GM12878 (cell line): ENCODE data around the gene ARL6IP5. TPM values are rescaled to one million over a fixed set of nuclear protein-coding genes. Genes with fewer than 3 reads are reported as not detected.
A peak's percentile ranks its signal among the peaks of the same experiment; 100 is the strongest.

Experiments
- ATAC-seq: fragments of 200-7000 bp; cut with Tn5 transposase; 3 replicates; pipeline ENCODE4 v1.9.1; 2020; ENCODE audit warnings: mild to moderate bottlenecking, moderate library complexity
- BruUV-seq: library from RNA; stranded (reverse); fragments of 400-500 nt; replicated peaks from 2 replicates; lab custom pipeline; 2021; lab: Mats Ljungman, UMichigan
- CTCF ChIA-PET: fragments of 300-600 bp; sonication (Branson Sonifier 250); formaldehyde crosslinking; extraction: SDS; loops from one replicate; lab custom pipeline; 2021; ENCODE audit warnings: inconsistent platforms; lab: Yijun Ruan, JAX
- POLR2A ChIA-PET: fragments of 350-600 bp; formaldehyde crosslinking; extraction: SDS; loops from one replicate; lab custom pipeline; 2021; ENCODE audit warnings: inconsistent platforms; lab: Charles Lee
- RAD21 ChIA-PET: fragments of 300-600 bp; sonication (Branson Sonifier 250); formaldehyde crosslinking; loops from one replicate; lab custom pipeline; 2023; ENCODE audit warnings: antibody characterized with exemption; ENCODE audit not compliant: unreplicated experiment; lab: Charles Lee
- SMC1A ChIA-PET: fragments of 300-600 bp; sonication (Branson Sonifier 250); formaldehyde crosslinking; loops from one replicate; lab custom pipeline; 2023; ENCODE audit not compliant: unreplicated experiment, uncharacterized antibody; lab: Charles Lee
- DNase-seq: peaks from one replicate; pipeline ENCODE4 v3.0.0-alpha.2; 2011; ENCODE audit warnings: low read depth, low spot score
- FAIRE-seq: peaks from 3 replicates; lab custom pipeline; 2011; peaks lifted over from hg19 to GRCh38; lab: Jason Lieb, UNC
- H2AFZ ChIP-seq: 2 replicates; pipeline ENCODE4 v1.6.0; 2011; ENCODE audit warnings: low read depth, low read length, control low read depth; ENCODE audit not compliant: control insufficient read depth
- H3K27ac ChIP-seq: 2 replicates; pipeline ENCODE4 v1.5.1; 2011; ENCODE audit warnings: control low read depth; ENCODE audit not compliant: control insufficient read depth, insufficient read depth
- H3K27me3 ChIP-seq, 2 experiments: replicated peaks in 1 of 2; 2 replicates each; pipeline versions ENCODE4 v1.6.0 to v1.6.1; 2011; ENCODE audit warnings: low read length in 1 of 2; ENCODE audit not compliant: control insufficient read depth in 2 of 2, insufficient read depth in 2 of 2
- H3K36me3 ChIP-seq, 2 experiments: 2 replicates each; pipeline ENCODE4 v1.5.1; 2011; ENCODE audit warnings: low read length in 1 of 2; ENCODE audit not compliant: control insufficient read depth in 2 of 2, insufficient read depth in 2 of 2
- H3K4me1 ChIP-seq: 2 replicates; pipeline ENCODE4 v1.6.1; 2011; ENCODE audit warnings: mild to moderate bottlenecking, low read length, moderate library complexity, mixed read lengths; ENCODE audit not compliant: control insufficient read depth, insufficient read depth
- H3K4me2 ChIP-seq: 2 replicates; pipeline ENCODE4 v1.6.0; 2011; ENCODE audit warnings: control low read depth; ENCODE audit not compliant: control insufficient read depth, insufficient read depth
- H3K4me3 ChIP-seq: fragments of 200-600 bp; sonication (generic); 2 replicates; pipeline ENCODE4 v1.5.1; 2016
- H3K79me2 ChIP-seq: 2 replicates; pipeline ENCODE4 v1.6.0; 2011; ENCODE audit warnings: low read length; ENCODE audit not compliant: control insufficient read depth, insufficient read depth
- H3K9ac ChIP-seq: 2 replicates; pipeline ENCODE4 v1.8.0; 2011; ENCODE audit warnings: low read length, control low read depth, mixed read lengths; ENCODE audit not compliant: control insufficient read depth, insufficient read depth
- H3K9me3 ChIP-seq: replicated peaks from 3 replicates; pipeline ENCODE4 v1.5.1; 2011; ENCODE audit warnings: mild to moderate bottlenecking, low read length; ENCODE audit not compliant: control insufficient read depth, insufficient read depth
- H4K20me1 ChIP-seq: 2 replicates; pipeline ENCODE4 v1.6.0; 2011; ENCODE audit not compliant: control insufficient read depth, insufficient read depth
- BCL3 ChIP-seq: IDR thresholded peaks from 2 replicates; pipeline ENCODE4 v1.6.1; 2011; ENCODE audit warnings: borderline replicate concordance, low read depth, mild to moderate bottlenecking, moderate library complexity, low read length; ENCODE audit not compliant: insufficient read depth, poor library complexity, severe bottlenecking
- CHD2 ChIP-seq: IDR thresholded peaks from 2 replicates; pipeline ENCODE4 v1.6.1; 2011; ENCODE audit warnings: low read depth, low read length, improper control_type of control experiment, borderline replicate concordance
- DPF2 ChIP-seq: fragments of 450-650 bp; IDR thresholded peaks from 2 replicates; pipeline ENCODE4 v1.6.1; 2017; ENCODE audit warnings: mild to moderate bottlenecking
- E4F1 ChIP-seq: fragments of 450-650 bp; IDR thresholded peaks from 2 replicates; pipeline ENCODE4 v1.6.1; 2018; ENCODE audit warnings: borderline replicate concordance, mild to moderate bottlenecking; ENCODE audit not compliant: partially characterized antibody
- HDAC6 ChIP-seq: fragments of 200-600 bp; sonication (generic); IDR thresholded peaks from one replicate; pipeline ENCODE4 v1.8.0; 2017; ENCODE audit warnings: antibody characterized with exemption; ENCODE audit not compliant: unreplicated experiment
- JUND ChIP-seq: IDR thresholded peaks from 2 replicates; pipeline ENCODE4 v1.6.1; 2012; ENCODE audit warnings: low read depth, mild to moderate bottlenecking, low read length, improper control_type of control experiment, moderate library complexity
- NFYA ChIP-seq: IDR thresholded peaks from 2 replicates; pipeline ENCODE4 v1.6.1; 2011; ENCODE audit warnings: low read depth, mild to moderate bottlenecking, low read length, improper control_type of control experiment, borderline replicate concordance
- POLR2AphosphoS5 ChIP-seq: IDR thresholded peaks from 2 replicates; pipeline ENCODE4 v1.6.1; 2011; ENCODE audit warnings: mild to moderate bottlenecking, low read length, inconsistent platforms
- RCOR1 ChIP-seq: conservative IDR thresholded peaks from 2 replicates; pipeline ENCODE4 v1.6.1; 2012; ENCODE audit warnings: low read depth, low read length, improper control_type of control experiment
- RUNX3 ChIP-seq: IDR thresholded peaks from 2 replicates; pipeline ENCODE4 v1.6.1; 2012; ENCODE audit warnings: low read length, inconsistent platforms
- SMAD1 ChIP-seq: fragments of 450-650 bp; IDR thresholded peaks from 2 replicates; pipeline ENCODE4 v1.6.1; 2018; ENCODE audit warnings: mild to moderate bottlenecking, low read depth; ENCODE audit not compliant: partially characterized antibody
- ZBTB11 ChIP-seq: fragments of 450-650 bp; formaldehyde crosslinking; IDR thresholded peaks from 2 replicates; pipeline ENCODE4 v1.5.0; 2022; ENCODE audit warnings: mild to moderate bottlenecking, missing genetic modification characterization
- ZNF592 ChIP-seq: fragments of 450-650 bp; IDR thresholded peaks from 2 replicates; pipeline ENCODE4 v1.6.1; 2017; ENCODE audit warnings: mild to moderate bottlenecking, moderate library complexity
- WGBS: methylation state at CpG from one replicate; pipeline ENCODE4 v1.1.6; 2016; ENCODE audit warnings: low lambda C conversion rate; ENCODE audit not compliant: insufficient replicate concordance, insufficient coverage; ENCODE audit errors: missing lambda C conversion rate; 5-methylcytosine and 5-hydroxymethylcytosine counted together
- in situ Hi-C: fragments of 300-500 bp; cut with MboI; formaldehyde crosslinking; loops from 9 replicates; pipeline ENCODE4 v1.14.3; 2018; ENCODE audit warnings: mixed read lengths
- intact Hi-C: fragments of 100-400 bp; cut with micrococcal nuclease; formaldehyde crosslinking; loops from one replicate; pipeline ENCODE4 v1.14.2; 2022; ENCODE audit not compliant: unreplicated experiment
- polyA plus RNA-seq, 11 experiments: library from polyadenylated mRNA; depleted of rRNA in 4 of 11; unstranded in 6 of 11; stranded (reverse) in 5 of 11; fragments of >200 nt; fragmentation: Nextera tagmentation in 4 of 11; fragmentation: Illumina TruSeq in 1 of 11; extraction: Ambion mirVana in 4 of 11; extraction: Trizol in 1 of 11; gene quantifications; 1 replicate in 1 of 11; 2 replicates in 10 of 11; pipeline versions ENCODE4 v1.2.1 to v1.2.3, GENCODE V29; 2011 to 2016; ENCODE audit warnings: inconsistent platforms in 2 of 11, missing spikeins in 2 of 11, low read depth in 1 of 11
- total RNA-seq, 4 experiments: library from RNA; depleted of rRNA in 3 of 4; stranded (reverse); fragments of >200 nt in 3 of 4; fragmentation: Illumina TruSeq in 1 of 4; extraction: Trizol in 1 of 4; gene quantifications; 2 replicates each; pipeline versions ENCODE4 v1.2.1 to v1.2.3, GENCODE V29; 2013 to 2021

Gene ARL6IP5
- total and polyA plus RNA-seq, 10 of the 15 experiments (the other 5 are each of a cell fraction or from before 2014, with no cell fraction given) = 78.2 to 310 (median 148) TPM

- Histone ChIP-seq H3K27me3 (no peaks in the 10 kb centered on the region), H3K27ac (no peak overlapping the region), H3K79me2 (no peaks in the 10 kb centered on the region), H4K20me1 (no peaks in the 10 kb centered on the region), H3K9ac (no peak overlapping the region), H3K4me3 (no peak overlapping the region), H3K9me3 (no peaks in the 10 kb centered on the region), H3K4me1 (no peaks in the 10 kb centered on the region), H2AFZ (no peak overlapping the region), H3K36me3 (no peaks in the 10 kb centered on the region), H3K4me2 (no peak overlapping the region)
- ATAC-seq (peak; percentile 37; the same call in 2 of the 3 replicates), DNase-seq (no peak), FAIRE-seq (no peak)
- SMC1A ChIA-PET = no interaction called here
- CTCF ChIA-PET = interaction anchor here (0.6 kb wide), 1 partner anchor 281 kb away, joined by 3 read pairs; no protein-coding TSS in a partner anchor
- 89% methylated on average over 3 of the region's 3 CpGs for WGBS
- POLR2A ChIA-PET = no interaction called here
- intact Hi-C loops (no loop called here), in situ Hi-C loops (no loop called here)
- RAD21 ChIA-PET = no interaction called here
- BruUV-seq = no TSS peak
- no peak for TF ChIP-seq CHD2
- no peak for TF ChIP-seq POLR2AphosphoS5
- no peak for TF ChIP-seq DPF2
- TF ChIP-seq ZNF592 = no peak
- TF ChIP-seq RUNX3 = no peak
- no peak for TF ChIP-seq RCOR1
- TF ChIP-seq E4F1 = no peak
- no peak for TF ChIP-seq JUND
- TF ChIP-seq BCL3 = no peak
- TF ChIP-seq HDAC6 = no peak
- no peak for TF ChIP-seq NFYA
- no peak for TF ChIP-seq SMAD1
- no peak for TF ChIP-seq ZBTB11
These were observed 58.9 kb downstream of the ARL6IP5 start for GRCh38 chr3:69143612-69144011.
